Nephron (organoid): Measurements from ENCODE around the gene OR8A1.

Experiments
- H3K27ac Mint-ChIP-seq, 3 experiments: 2 replicates each; pipeline ENCODE4 v1.8.0; 2020; ENCODE audit warnings: mixed read lengths in 3 of 3, mild to moderate bottlenecking in 2 of 3, moderate library complexity in 1 of 3
- H3K27me3 Mint-ChIP-seq: 2 replicates; pipeline ENCODE4 v1.8.0; 2021; ENCODE audit warnings: low read depth, mild to moderate bottlenecking, moderate library complexity, mixed read lengths
- H3K36me3 Mint-ChIP-seq: 2 replicates; pipeline ENCODE4 v1.8.0; 2020; ENCODE audit warnings: low read depth, mixed read lengths
- H3K4me1 Mint-ChIP-seq: 2 replicates; pipeline ENCODE4 v1.8.0; 2020; ENCODE audit warnings: mixed read lengths
- H3K4me3 Mint-ChIP-seq, 3 experiments: 2 replicates each; pipeline ENCODE4 v1.8.0; 2020; ENCODE audit warnings: mild to moderate bottlenecking in 3 of 3, mixed read lengths in 3 of 3, moderate library complexity in 2 of 3
- H3K9me3 Mint-ChIP-seq: 2 replicates; pipeline ENCODE4 v1.8.0; 2020; ENCODE audit warnings: mixed read lengths
- TF ChIP-seq, protein P1 (sequence below), 3 experiments: fragments of 200-600 bp; sonication (generic); IDR thresholded peaks; one replicate each; pipeline ENCODE4 v1.5.0; 2021; ENCODE audit warnings: antibody characterized with exemption in 3 of 3; ENCODE audit not compliant: unreplicated experiment in 3 of 3

The OR8A1 gene

DNA sequence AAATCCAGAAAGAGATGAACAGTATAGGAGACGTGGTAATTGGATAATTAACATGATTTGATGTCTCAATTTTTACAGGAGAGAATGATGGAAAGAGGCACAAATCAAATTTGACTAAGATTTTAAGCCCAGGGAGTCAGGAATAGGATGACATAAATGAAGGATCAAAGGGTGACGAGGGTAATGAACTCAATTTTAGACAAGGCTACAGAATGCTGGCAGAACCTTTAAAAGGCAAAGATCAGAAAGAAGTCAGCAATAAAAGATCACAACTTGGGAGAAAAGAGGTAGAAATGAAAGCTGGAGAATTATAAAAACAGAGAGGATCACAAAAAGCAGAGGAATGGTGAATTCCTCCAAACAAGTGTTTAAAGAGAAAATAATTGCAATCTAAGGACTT lies 13.0 kb upstream of the OR8A1 start:
- H3K27ac Mint-ChIP-seq: no peak overlapping the region
- H3K9me3 Mint-ChIP-seq: peaks cover 2% of the 10 kb centered on the region
- H3K4me1 Mint-ChIP-seq: no peaks in the 10 kb centered on the region
- no peaks in the 10 kb centered on the region for H3K27me3 Mint-ChIP-seq
- no peaks in the 10 kb centered on the region for H3K36me3 Mint-ChIP-seq
- no peak overlapping the region for H3K4me3 Mint-ChIP-seq
- TF ChIP-seq, protein P1, sequence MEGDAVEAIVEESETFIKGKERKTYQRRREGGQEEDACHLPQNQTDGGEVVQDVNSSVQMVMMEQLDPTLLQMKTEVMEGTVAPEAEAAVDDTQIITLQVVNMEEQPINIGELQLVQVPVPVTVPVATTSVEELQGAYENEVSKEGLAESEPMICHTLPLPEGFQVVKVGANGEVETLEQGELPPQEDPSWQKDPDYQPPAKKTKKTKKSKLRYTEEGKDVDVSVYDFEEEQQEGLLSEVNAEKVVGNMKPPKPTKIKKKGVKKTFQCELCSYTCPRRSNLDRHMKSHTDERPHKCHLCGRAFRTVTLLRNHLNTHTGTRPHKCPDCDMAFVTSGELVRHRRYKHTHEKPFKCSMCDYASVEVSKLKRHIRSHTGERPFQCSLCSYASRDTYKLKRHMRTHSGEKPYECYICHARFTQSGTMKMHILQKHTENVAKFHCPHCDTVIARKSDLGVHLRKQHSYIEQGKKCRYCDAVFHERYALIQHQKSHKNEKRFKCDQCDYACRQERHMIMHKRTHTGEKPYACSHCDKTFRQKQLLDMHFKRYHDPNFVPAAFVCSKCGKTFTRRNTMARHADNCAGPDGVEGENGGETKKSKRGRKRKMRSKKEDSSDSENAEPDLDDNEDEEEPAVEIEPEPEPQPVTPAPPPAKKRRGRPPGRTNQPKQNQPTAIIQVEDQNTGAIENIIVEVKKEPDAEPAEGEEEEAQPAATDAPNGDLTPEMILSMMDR (IDR thresholded peaks at IDR 0.05; ENCODE audit: unreplicated experiment in 3 of 3): no peak

DNA sequence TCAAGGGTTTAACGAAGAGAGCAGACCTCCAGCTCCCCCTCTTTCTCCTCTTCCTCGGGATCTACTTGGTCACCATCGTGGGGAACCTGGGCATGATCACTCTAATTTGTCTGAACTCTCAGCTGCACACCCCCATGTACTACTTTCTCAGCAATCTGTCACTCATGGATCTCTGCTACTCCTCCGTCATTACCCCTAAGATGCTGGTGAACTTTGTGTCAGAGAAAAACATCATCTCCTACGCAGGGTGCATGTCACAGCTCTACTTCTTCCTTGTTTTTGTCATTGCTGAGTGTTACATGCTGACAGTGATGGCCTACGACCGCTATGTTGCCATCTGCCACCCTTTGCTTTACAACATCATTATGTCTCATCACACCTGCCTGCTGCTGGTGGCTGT lies 363 bp downstream of the OR8A1 start:
- no peaks in the 10 kb centered on the region for H3K4me1 Mint-ChIP-seq
- TF ChIP-seq, protein P1 (IDR thresholded peaks at IDR 0.05; ENCODE audit: unreplicated experiment in 3 of 3): no peak
- no peaks in the 10 kb centered on the region for H3K36me3 Mint-ChIP-seq
- H3K27ac Mint-ChIP-seq: no peak overlapping the region
- H3K27me3 Mint-ChIP-seq: peaks cover 4% of the 10 kb centered on the region
- H3K4me3 Mint-ChIP-seq: no peak overlapping the region
- H3K9me3 Mint-ChIP-seq: no peaks in the 10 kb centered on the region

DNA sequence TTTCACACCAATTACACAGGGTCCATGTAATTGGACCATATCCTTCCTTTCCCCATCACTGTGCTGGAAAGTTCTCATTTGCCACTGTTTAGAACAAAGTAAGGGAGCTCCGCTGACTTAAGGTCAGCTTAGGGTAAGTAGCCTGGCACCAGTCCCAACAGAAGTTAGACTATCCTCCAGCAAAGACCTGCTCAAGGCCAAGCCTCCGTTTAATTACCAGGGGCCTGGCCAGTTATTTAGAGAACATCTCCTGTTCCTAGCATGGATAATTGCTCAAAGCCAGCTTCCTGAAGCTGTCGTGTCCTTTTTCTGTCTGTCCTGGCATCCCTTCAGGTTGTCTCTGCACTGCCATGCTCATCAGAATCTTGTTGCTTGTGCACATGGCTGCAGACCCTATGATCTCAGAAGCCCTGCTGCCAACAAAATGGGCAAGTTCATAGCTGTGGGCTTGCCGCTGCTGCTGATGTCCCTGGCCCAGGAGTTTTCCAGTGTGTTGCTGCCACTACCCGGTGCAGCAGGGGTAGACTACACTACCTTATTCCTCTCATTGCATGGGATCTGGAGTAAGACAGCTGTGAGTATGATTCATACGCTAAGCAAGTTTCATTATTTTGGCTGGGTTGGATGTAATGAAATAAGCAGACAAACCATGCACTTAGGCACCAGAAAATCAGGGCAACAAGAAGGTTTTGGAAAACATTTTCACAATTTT lies 8.1 kb downstream of the OR8A1 start:
- Mint-ChIP-seq H3K4me3 (no peak overlapping the region), H3K9me3 (no peaks in the 10 kb centered on the region), H3K4me1 (no peaks in the 10 kb centered on the region), H3K27ac (no peak overlapping the region), H3K27me3 (peaks cover 4% of the 10 kb centered on the region), H3K36me3 (no peaks in the 10 kb centered on the region)
- TF ChIP-seq, protein P1 (IDR thresholded peaks at IDR 0.05; ENCODE audit: unreplicated experiment in 3 of 3): no peak

DNA sequence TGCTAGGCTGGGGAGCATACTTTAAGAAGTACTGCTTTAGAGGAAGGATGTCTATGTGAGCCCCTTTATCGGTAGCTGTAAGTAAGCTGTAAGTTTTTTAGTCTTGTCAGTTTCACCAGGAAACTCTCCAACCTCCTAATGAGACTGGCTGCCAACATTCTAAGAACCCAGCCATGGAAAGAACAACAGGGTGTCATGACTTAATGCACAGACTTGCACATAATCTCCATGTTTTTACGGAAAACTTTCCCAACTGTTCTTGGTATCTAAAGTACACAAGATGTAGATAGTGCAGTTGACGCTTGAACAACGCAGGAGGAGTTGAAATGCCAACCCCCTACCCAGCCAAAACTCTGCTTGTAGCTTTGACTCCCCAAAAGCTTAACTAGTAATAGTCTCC lies 9.0 kb downstream of the OR8A1 start:
- TF ChIP-seq, protein P1 (IDR thresholded peaks at IDR 0.05; ENCODE audit: unreplicated experiment in 3 of 3): no peak
- H3K27ac Mint-ChIP-seq: no peak overlapping the region
- H3K4me3 Mint-ChIP-seq: no peak overlapping the region
- peaks cover 4% of the 10 kb centered on the region for H3K27me3 Mint-ChIP-seq
- no peaks in the 10 kb centered on the region for H3K36me3 Mint-ChIP-seq
- no peaks in the 10 kb centered on the region for H3K4me1 Mint-ChIP-seq
- H3K9me3 Mint-ChIP-seq: no peaks in the 10 kb centered on the region

DNA sequence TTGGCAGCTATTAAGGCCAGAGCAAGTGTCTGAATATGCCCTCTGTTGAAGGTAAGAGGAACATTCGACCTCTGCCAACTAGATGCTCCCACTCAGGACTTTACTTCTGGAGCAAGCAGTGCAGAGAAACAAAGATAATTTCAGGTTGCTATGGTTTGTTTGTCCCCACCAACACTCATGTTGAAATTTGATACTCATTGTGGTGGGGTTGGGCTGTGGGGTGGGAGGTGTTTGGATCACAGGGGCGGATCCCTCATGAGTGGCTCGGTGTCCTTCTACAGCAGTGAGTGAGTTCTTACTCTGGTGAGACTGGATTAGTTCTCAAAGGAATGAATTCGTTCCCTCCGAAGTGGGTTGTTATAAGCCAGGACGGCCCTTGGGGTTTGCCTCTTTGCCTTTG lies 12.0 kb downstream of the OR8A1 start:
- H3K4me1 Mint-ChIP-seq: no peaks in the 10 kb centered on the region
- peaks cover 4% of the 10 kb centered on the region for H3K27me3 Mint-ChIP-seq
- no peak overlapping the region for H3K27ac Mint-ChIP-seq
- no peaks in the 10 kb centered on the region for H3K9me3 Mint-ChIP-seq
- H3K4me3 Mint-ChIP-seq: no peak overlapping the region
- TF ChIP-seq, protein P1 (IDR thresholded peaks at IDR 0.05; ENCODE audit: unreplicated experiment in 3 of 3): no peak
- H3K36me3 Mint-ChIP-seq: no peaks in the 10 kb centered on the region

DNA sequence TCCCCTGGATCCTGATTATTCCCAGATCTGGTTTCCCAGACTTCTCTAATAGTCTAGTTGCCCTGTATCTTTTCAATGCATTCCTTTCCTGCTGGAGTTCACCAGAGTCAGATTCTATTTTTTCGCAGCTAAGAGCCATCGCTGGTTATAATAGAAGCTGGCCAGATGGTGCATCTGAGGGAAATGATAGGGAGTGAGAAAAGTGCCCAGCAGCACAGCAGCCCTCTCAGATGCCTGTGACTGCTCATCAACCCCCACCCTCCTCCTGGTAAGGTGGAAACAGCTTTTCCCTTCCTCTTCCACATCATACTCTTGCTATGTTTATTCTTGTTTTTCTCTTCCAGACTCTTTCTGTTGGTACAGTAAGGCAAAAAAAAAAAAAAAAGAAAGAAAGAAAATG lies 12.8 kb downstream of the OR8A1 start:
- Mint-ChIP-seq H3K4me1 (no peaks in the 10 kb centered on the region), H3K36me3 (no peaks in the 10 kb centered on the region), H3K9me3 (no peaks in the 10 kb centered on the region), H3K27me3 (peaks cover 4% of the 10 kb centered on the region), H3K27ac (no peak overlapping the region), H3K4me3 (no peak overlapping the region)
- TF ChIP-seq, protein P1 (IDR thresholded peaks at IDR 0.05; ENCODE audit: unreplicated experiment in 3 of 3): no peak
